HL-60 (cell line): Measurements from ENCODE around the gene ARRB1.

Source experiments
- GABPA ChIP-seq: IDR thresholded peaks from 2 replicates; pipeline ENCODE4 v1.6.1; 2012; ENCODE audit warnings: low read depth
- POLR2AphosphoS5 ChIP-seq: IDR thresholded peaks from 2 replicates; pipeline ENCODE4 v1.6.1; 2012; ENCODE audit warnings: low read depth
- TF ChIP-seq, protein P1 (sequence below): IDR thresholded peaks from one replicate; pipeline ENCODE4 v1.5.1; 2011; ENCODE audit warnings: low read length, control low read depth, inconsistent platforms; ENCODE audit not compliant: insufficient read depth

DNA sequence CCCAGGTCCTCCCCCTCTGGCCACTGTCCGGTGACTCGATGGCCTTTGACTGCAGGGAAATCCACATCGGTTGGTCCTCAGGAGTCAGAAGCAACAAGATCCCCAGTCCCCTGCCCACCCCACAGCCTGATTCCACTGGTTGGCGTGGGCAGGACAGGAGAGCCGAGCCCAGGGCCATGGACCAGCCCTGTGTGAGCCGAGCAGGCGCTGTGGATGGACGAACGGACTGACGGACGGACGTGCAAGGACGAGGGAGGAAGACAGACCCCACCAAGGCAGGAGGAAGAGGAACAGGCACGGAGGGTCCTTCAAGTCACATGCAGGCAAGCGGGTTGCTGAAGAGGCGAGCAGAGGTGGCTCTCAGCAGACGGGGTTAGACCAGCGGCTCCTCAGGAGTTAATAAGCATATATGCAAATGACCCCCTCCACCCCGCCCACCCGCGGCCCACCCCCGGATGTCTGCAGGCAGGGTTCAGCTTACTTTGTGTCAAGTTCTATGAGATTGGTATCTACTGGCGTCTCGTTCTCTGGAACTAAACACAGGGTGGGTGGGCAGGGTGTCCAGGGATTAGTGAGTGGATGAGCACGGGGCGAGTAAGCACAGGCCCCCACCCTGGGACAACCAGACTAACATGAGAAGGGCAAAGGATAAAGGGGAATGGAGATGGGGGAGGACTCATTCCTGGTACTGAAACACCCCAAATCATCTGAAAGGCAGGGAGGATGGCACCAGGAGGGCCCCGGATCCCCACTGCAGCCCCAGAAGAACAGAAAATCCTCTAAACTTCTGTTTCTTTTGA is 84.1 kb downstream of the ARRB1 start:
- no peak for TF ChIP-seq POLR2AphosphoS5
- TF ChIP-seq, protein P1, sequence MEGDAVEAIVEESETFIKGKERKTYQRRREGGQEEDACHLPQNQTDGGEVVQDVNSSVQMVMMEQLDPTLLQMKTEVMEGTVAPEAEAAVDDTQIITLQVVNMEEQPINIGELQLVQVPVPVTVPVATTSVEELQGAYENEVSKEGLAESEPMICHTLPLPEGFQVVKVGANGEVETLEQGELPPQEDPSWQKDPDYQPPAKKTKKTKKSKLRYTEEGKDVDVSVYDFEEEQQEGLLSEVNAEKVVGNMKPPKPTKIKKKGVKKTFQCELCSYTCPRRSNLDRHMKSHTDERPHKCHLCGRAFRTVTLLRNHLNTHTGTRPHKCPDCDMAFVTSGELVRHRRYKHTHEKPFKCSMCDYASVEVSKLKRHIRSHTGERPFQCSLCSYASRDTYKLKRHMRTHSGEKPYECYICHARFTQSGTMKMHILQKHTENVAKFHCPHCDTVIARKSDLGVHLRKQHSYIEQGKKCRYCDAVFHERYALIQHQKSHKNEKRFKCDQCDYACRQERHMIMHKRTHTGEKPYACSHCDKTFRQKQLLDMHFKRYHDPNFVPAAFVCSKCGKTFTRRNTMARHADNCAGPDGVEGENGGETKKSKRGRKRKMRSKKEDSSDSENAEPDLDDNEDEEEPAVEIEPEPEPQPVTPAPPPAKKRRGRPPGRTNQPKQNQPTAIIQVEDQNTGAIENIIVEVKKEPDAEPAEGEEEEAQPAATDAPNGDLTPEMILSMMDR, result no peak
- TF ChIP-seq GABPA, result no peak
